Keratinocyte (primary cell): ENCODE measurements around the gene PTPN6.

Experiments used
- EZH2 ChIP-seq: IDR thresholded peaks from one replicate; pipeline ENCODE4 v1.6.1; 2012; ENCODE audit warnings: inconsistent platforms, mild to moderate bottlenecking, low read length, moderate library complexity
- TF ChIP-seq, protein P1 (sequence below), 3 experiments: IDR thresholded peaks in 1 of 3; conservative IDR thresholded peaks in 1 of 3; optimal IDR thresholded peaks in 1 of 3; 2 replicates in 2 of 3; 3 replicates in 1 of 3; pipeline versions ENCODE3 to v1.5.1; 2011; ENCODE audit warnings: low read length in 3 of 3, mild to moderate bottlenecking in 3 of 3, moderate library complexity in 2 of 3, control low read depth in 1 of 3, inconsistent platforms in 1 of 3; ENCODE audit not compliant: insufficient read depth in 2 of 3; ENCODE audit errors: extremely low read depth in 1 of 3

GRCh38 chr12:6978611-6979011 lies 27.5 kb downstream of the PTPN6 start:
- TF ChIP-seq, protein P1, sequence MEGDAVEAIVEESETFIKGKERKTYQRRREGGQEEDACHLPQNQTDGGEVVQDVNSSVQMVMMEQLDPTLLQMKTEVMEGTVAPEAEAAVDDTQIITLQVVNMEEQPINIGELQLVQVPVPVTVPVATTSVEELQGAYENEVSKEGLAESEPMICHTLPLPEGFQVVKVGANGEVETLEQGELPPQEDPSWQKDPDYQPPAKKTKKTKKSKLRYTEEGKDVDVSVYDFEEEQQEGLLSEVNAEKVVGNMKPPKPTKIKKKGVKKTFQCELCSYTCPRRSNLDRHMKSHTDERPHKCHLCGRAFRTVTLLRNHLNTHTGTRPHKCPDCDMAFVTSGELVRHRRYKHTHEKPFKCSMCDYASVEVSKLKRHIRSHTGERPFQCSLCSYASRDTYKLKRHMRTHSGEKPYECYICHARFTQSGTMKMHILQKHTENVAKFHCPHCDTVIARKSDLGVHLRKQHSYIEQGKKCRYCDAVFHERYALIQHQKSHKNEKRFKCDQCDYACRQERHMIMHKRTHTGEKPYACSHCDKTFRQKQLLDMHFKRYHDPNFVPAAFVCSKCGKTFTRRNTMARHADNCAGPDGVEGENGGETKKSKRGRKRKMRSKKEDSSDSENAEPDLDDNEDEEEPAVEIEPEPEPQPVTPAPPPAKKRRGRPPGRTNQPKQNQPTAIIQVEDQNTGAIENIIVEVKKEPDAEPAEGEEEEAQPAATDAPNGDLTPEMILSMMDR (optimal IDR thresholded peaks at IDR 0.05 in 1 of 3, IDR thresholded peaks at IDR 0.05 in 1 of 3, conservative IDR thresholded peaks at IDR 0.05 in 1 of 3; ENCODE audit: extremely low read depth in 1 of 3, insufficient read depth in 2 of 3, low read length in 3 of 3): no peak
- TF ChIP-seq EZH2: no peak
